SK-N-MC (cell line): Measurements from ENCODE around the gene RAB11FIP3.

Experiments used
- EZH2 ChIP-seq: fragments of 200-600 bp; sonication (generic); IDR thresholded peaks from one replicate; pipeline ENCODE4 v1.6.1; 2017; ENCODE audit warnings: antibody characterized with exemption
- FOXP2 ChIP-seq: optimal IDR thresholded peaks from 2 replicates; pipeline ENCODE3; 2011; ENCODE audit warnings: mild to moderate bottlenecking, moderate library complexity; ENCODE audit not compliant: insufficient read depth; ENCODE audit errors: extremely low read length, control extremely low read depth
- POLR2AphosphoS5 ChIP-seq: IDR thresholded peaks from 2 replicates; pipeline ENCODE4 v1.6.1; 2012; ENCODE audit warnings: mild to moderate bottlenecking, low read depth, low read length, borderline replicate concordance

- no peak for TF ChIP-seq EZH2
- no peak for TF ChIP-seq POLR2AphosphoS5
- TF ChIP-seq FOXP2: no peak
These were observed 65.3 kb downstream of the RAB11FIP3 start for GRCh38 chr16:490768-491167.
